H9 (cell line): Measurements from ENCODE around the gene TSPAN5. TPM values are rescaled to one million over a fixed set of nuclear protein-coding genes. Genes with fewer than 3 reads are reported as not detected.

Experiments
- DNase-seq: peaks from one replicate; pipeline ENCODE4 v3.0.0-alpha.2; 2017
- H2AFZ ChIP-seq: one replicate; pipeline ENCODE4 v1.6.1; 2013; ENCODE audit warnings: mild to moderate bottlenecking, low read length, control low read depth, moderate library complexity
- H2AK5ac ChIP-seq: 2 replicates; pipeline ENCODE4 v1.6.1; 2013; ENCODE audit warnings: low read length, control low read depth, mixed read lengths; ENCODE audit not compliant: insufficient read length
- H2BK120ac ChIP-seq: one replicate; pipeline ENCODE4 v1.6.1; 2013; ENCODE audit warnings: low read depth, mild to moderate bottlenecking, low read length, control low read depth, inconsistent platforms; ENCODE audit not compliant: poor library complexity, severe bottlenecking
- H2BK12ac ChIP-seq: 2 replicates; pipeline ENCODE4 v1.6.1; 2013; ENCODE audit warnings: low read length, control low read depth, mixed read lengths, low read depth; ENCODE audit not compliant: insufficient read length
- H2BK15ac ChIP-seq: 2 replicates; pipeline ENCODE4 v1.6.1; 2013; ENCODE audit warnings: low read depth, low read length, control low read depth
- H2BK20ac ChIP-seq: one replicate; pipeline ENCODE4 v1.6.1; 2013; ENCODE audit warnings: low read depth, mild to moderate bottlenecking, low read length, control low read depth, inconsistent platforms; ENCODE audit not compliant: poor library complexity, severe bottlenecking
- H2BK5ac ChIP-seq: 2 replicates; pipeline ENCODE4 v1.6.1; 2013; ENCODE audit warnings: low read length, control low read depth, mixed read lengths; ENCODE audit not compliant: insufficient read length
- H3K14ac ChIP-seq: 2 replicates; pipeline ENCODE4 v1.6.1; 2013; ENCODE audit warnings: low read length, control low read depth; ENCODE audit not compliant: insufficient read depth
- H3K18ac ChIP-seq: 2 replicates; pipeline ENCODE4 v1.6.1; 2013; ENCODE audit warnings: low read depth, mild to moderate bottlenecking, mixed read lengths, low read length, control low read depth; ENCODE audit not compliant: insufficient read length
- H3K23ac ChIP-seq: 2 replicates; pipeline ENCODE4 v1.6.1; 2013; ENCODE audit warnings: low read length, control low read depth, mixed read lengths, low read depth; ENCODE audit not compliant: insufficient read length
- H3K23me2 ChIP-seq: 2 replicates; pipeline ENCODE4 v1.6.1; 2013; ENCODE audit warnings: low read depth, mild to moderate bottlenecking, mixed read lengths, low read length, control low read depth; ENCODE audit not compliant: insufficient read length, poor library complexity, severe bottlenecking
- H3K27ac ChIP-seq: 2 replicates; pipeline ENCODE4 v1.5.1; 2013; ENCODE audit warnings: low read length, control low read depth, mixed read lengths, low read depth; ENCODE audit not compliant: insufficient read length
- H3K27me3 ChIP-seq: 2 replicates; pipeline ENCODE4 v1.6.1; 2013; ENCODE audit warnings: low read length, control low read depth, inconsistent platforms; ENCODE audit not compliant: insufficient read depth
- H3K4ac ChIP-seq: 2 replicates; pipeline ENCODE4 v1.6.1; 2013; ENCODE audit warnings: low read depth, mild to moderate bottlenecking, control low read depth, inconsistent platforms, low read length, moderate library complexity
- H3K4me1 ChIP-seq: 2 replicates; pipeline ENCODE4 v1.6.1; 2013; ENCODE audit warnings: low read length, control low read depth, inconsistent platforms; ENCODE audit not compliant: insufficient read depth
- H3K4me2 ChIP-seq: 2 replicates; pipeline ENCODE4 v1.6.1; 2013; ENCODE audit warnings: low read length, control low read depth, mixed read lengths; ENCODE audit not compliant: insufficient read length, insufficient read depth
- H3K56ac ChIP-seq: 2 replicates; pipeline ENCODE4 v1.6.1; 2013; ENCODE audit warnings: low read depth, mild to moderate bottlenecking, mixed read lengths, low read length, control low read depth; ENCODE audit not compliant: insufficient read length
- H3K79me1 ChIP-seq: 2 replicates; pipeline ENCODE4 v1.6.1; 2013; ENCODE audit warnings: low read depth, mild to moderate bottlenecking, moderate library complexity, low read length, control low read depth, inconsistent platforms; ENCODE audit not compliant: insufficient read depth, poor library complexity, severe bottlenecking
- H3K79me2 ChIP-seq: 2 replicates; pipeline ENCODE4 v1.6.1; 2013; ENCODE audit warnings: low read length, control low read depth, inconsistent platforms; ENCODE audit not compliant: insufficient read depth
- H3K9ac ChIP-seq: 2 replicates; pipeline ENCODE4 v1.6.1; 2013; ENCODE audit warnings: low read length, control low read depth, mixed read lengths; ENCODE audit not compliant: insufficient read length; ENCODE audit errors: extremely low read depth
- H3K9me3 ChIP-seq: one replicate; pipeline ENCODE4 v1.6.1; 2013; ENCODE audit warnings: low read depth, low read length, inconsistent platforms; ENCODE audit not compliant: control insufficient read depth
- H3T11ph ChIP-seq: one replicate; pipeline ENCODE4 v1.6.1; 2013; ENCODE audit warnings: mild to moderate bottlenecking, low read length, control low read depth, inconsistent platforms
- H4K20me1 ChIP-seq: one replicate; pipeline ENCODE4 v1.6.1; 2013; ENCODE audit not compliant: control insufficient read depth, insufficient read length, insufficient read depth
- H4K5ac ChIP-seq: 2 replicates; pipeline ENCODE4 v1.6.1; 2013; ENCODE audit warnings: low read depth, mild to moderate bottlenecking, mixed read lengths, low read length, control low read depth; ENCODE audit not compliant: insufficient read length
- H4K8ac ChIP-seq: replicated peaks from 2 replicates; pipeline ENCODE4 v1.6.1; 2013; ENCODE audit warnings: low read length, control low read depth, mixed read lengths, low read depth; ENCODE audit not compliant: insufficient read length
- H4K91ac ChIP-seq: 2 replicates; pipeline ENCODE4 v1.6.1; 2013; ENCODE audit warnings: low read depth, mild to moderate bottlenecking, moderate library complexity, mixed read lengths, low read length, control low read depth; ENCODE audit not compliant: insufficient read length
- H3K27ac Mint-ChIP-seq, 3 experiments: 2 replicates in 2 of 3; 3 replicates in 1 of 3; pipeline ENCODE4 v1.8.0; 2020 to 2021; ENCODE audit warnings: mixed read lengths in 3 of 3, mild to moderate bottlenecking in 1 of 3, moderate library complexity in 1 of 3
- H3K27me3 Mint-ChIP-seq: 2 replicates; pipeline ENCODE4 v1.8.0; 2021; ENCODE audit warnings: low read depth, mild to moderate bottlenecking, moderate library complexity, mixed read lengths
- H3K36me3 Mint-ChIP-seq, 3 experiments: 2 replicates in 2 of 3; 3 replicates in 1 of 3; pipeline ENCODE4 v1.8.0; 2020 to 2021; ENCODE audit warnings: low read depth in 3 of 3, mixed read lengths in 3 of 3; ENCODE audit not compliant: insufficient read depth in 1 of 3
- H3K4me1 Mint-ChIP-seq, 2 experiments: 2 replicates each; pipeline ENCODE4 v1.8.0; 2020; ENCODE audit warnings: mixed read lengths in 2 of 2
- H3K4me3 Mint-ChIP-seq, 2 experiments: 2 replicates in 1 of 2; 3 replicates in 1 of 2; pipeline ENCODE4 v1.8.0; 2020 to 2021; ENCODE audit warnings: mild to moderate bottlenecking in 2 of 2, mixed read lengths in 2 of 2, moderate library complexity in 1 of 2
- H3K9me3 Mint-ChIP-seq, 2 experiments: 2 replicates in 1 of 2; 3 replicates in 1 of 2; pipeline ENCODE4 v1.8.0; 2020; ENCODE audit warnings: mild to moderate bottlenecking in 2 of 2, mixed read lengths in 2 of 2, moderate library complexity in 1 of 2
- WGBS: extraction: QIAGEN DNeasy Blood & Tissue Kit; methylation state at CpG from one replicate; pipeline ENCODE4 v1.1.7; 2013; ENCODE audit warnings: missing lambda C conversion rate, low lambda C conversion rate, mixed read lengths; ENCODE audit not compliant: insufficient read length; ENCODE audit errors: extremely low coverage; 5-methylcytosine and 5-hydroxymethylcytosine counted together
- total RNA-seq: library from RNA; stranded (reverse); gene quantifications from 2 replicates; pipeline ENCODE4 v1.2.1, GENCODE V29; 2021
- TF ChIP-seq, protein P1 (sequence below): fragments of 200-600 bp; sonication (generic); conservative IDR thresholded peaks from 3 replicates; pipeline ENCODE4 v1.8.0; 2021; ENCODE audit warnings: antibody characterized with exemption, mild to moderate bottlenecking

Gene TSPAN5
- total RNA-seq, 1 experiment from 2014 or later: 7.0 TPM

DNA sequence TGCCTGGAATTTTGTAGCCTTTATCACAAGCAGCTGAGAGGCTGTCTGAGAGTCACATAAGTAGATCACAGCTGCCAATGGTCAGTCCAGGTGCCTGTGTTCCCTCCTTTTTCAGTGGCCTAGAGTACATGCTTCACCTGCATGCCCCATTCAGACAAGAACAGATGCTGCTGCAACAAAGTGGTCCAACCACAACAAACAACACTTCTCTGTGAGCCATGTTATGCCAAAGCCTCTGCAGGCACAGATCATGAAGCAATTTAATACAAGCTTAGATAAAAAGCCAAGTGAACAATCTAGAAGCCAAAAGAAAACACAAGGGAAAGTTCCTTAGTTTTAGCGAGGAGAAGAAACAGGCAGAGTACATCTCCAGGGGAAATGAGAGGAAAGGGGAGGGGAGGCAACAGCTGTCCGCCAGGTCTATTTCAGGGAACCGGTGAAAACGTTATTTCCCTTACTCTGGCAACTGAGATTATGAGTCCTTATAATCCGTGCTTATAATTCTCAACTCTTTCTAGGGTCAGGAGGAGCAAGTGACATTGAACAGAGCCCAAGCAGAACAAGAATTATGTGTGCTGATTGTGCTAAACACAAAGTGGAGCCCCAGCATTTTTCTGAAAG lies 92.6 kb downstream of the TSPAN5 start:
- H4K91ac ChIP-seq: no peak overlapping the region
- H2BK15ac ChIP-seq: no peak overlapping the region
- no peak overlapping the region for H4K5ac ChIP-seq
- no peak overlapping the region for H3K4me2 ChIP-seq
- H3K23ac ChIP-seq: no peak overlapping the region
- H3K27ac Mint-ChIP-seq: peak overlapping the region in 2 of 3 experiments; percentile 21 to 52; a peak in 3 of 7 replicates
- H2BK20ac ChIP-seq: no peak overlapping the region
- H3T11ph ChIP-seq: no peak overlapping the region
- H3K4me3 Mint-ChIP-seq: no peak overlapping the region
- H3K14ac ChIP-seq: no peak overlapping the region
- H2BK5ac ChIP-seq: no peak overlapping the region
- 0 out of 7 replicates have a peak, but pooled peaks cover 0 to 2% (median 0%) of the 10 kb centered on the region in 3 experiments for H3K36me3 Mint-ChIP-seq
- H3K23me2 ChIP-seq: no peaks in the 10 kb centered on the region
- H3K27me3 ChIP-seq: no peaks in the 10 kb centered on the region
- no peak overlapping the region for H3K4ac ChIP-seq
- H3K9me3 Mint-ChIP-seq: no peaks in the 10 kb centered on the region
- H3K27me3 Mint-ChIP-seq: no peaks in the 10 kb centered on the region
- no peak overlapping the region for H2AK5ac ChIP-seq
- no CpG with 5 or more reads among the region's 5 CpGs for WGBS
- no peak overlapping the region for H2BK12ac ChIP-seq
- H3K9ac ChIP-seq: no peak overlapping the region
- no peak overlapping the region for H2BK120ac ChIP-seq
- no peaks in the 10 kb centered on the region for H3K9me3 ChIP-seq
- H3K4me1 Mint-ChIP-seq: peaks cover 20 to 26% of the 10 kb centered on the region in 2 experiments
- no peak overlapping the region for H3K56ac ChIP-seq
- H3K27ac ChIP-seq: no peak overlapping the region
- H4K20me1 ChIP-seq: no peaks in the 10 kb centered on the region
- no peak overlapping the region for H3K18ac ChIP-seq
- DNase-seq: no peak
- TF ChIP-seq, protein P1, sequence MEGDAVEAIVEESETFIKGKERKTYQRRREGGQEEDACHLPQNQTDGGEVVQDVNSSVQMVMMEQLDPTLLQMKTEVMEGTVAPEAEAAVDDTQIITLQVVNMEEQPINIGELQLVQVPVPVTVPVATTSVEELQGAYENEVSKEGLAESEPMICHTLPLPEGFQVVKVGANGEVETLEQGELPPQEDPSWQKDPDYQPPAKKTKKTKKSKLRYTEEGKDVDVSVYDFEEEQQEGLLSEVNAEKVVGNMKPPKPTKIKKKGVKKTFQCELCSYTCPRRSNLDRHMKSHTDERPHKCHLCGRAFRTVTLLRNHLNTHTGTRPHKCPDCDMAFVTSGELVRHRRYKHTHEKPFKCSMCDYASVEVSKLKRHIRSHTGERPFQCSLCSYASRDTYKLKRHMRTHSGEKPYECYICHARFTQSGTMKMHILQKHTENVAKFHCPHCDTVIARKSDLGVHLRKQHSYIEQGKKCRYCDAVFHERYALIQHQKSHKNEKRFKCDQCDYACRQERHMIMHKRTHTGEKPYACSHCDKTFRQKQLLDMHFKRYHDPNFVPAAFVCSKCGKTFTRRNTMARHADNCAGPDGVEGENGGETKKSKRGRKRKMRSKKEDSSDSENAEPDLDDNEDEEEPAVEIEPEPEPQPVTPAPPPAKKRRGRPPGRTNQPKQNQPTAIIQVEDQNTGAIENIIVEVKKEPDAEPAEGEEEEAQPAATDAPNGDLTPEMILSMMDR: no peak
- no peaks in the 10 kb centered on the region for H3K79me2 ChIP-seq
- H3K79me1 ChIP-seq: no peaks in the 10 kb centered on the region
- H2AFZ ChIP-seq: no peak overlapping the region
- peaks cover 3% of the 10 kb centered on the region; the same call in 1 of the 2 replicates for H3K4me1 ChIP-seq
- H4K8ac ChIP-seq: no peak overlapping the region
